Measurements from ENCODE around the gene EMX2.

GRCh38 chr10:117546020-117546580, 3.6 kb downstream of the EMX2 start:
- TF ChIP-seq SP1 (IDR thresholded peaks at IDR 0.05) = no peak
- TF ChIP-seq HDGF (IDR thresholded peaks at IDR 0.05; ENCODE audit: borderline replicate concordance) = no peak
- TF ChIP-seq ARNT (IDR thresholded peaks at IDR 0.05) = no peak
- no peak for TF ChIP-seq FOXM1 (IDR thresholded peaks at IDR 0.05; ENCODE audit: borderline replicate concordance)
- no peak for TF ChIP-seq TARDBP (IDR thresholded peaks at IDR 0.05)
- no peak for TF ChIP-seq BHLHE40 (IDR thresholded peaks at IDR 0.05; ENCODE audit: borderline replicate concordance)
- TF ChIP-seq L3MBTL2 (conservative IDR thresholded peaks at IDR 0.05) = no peak
- no peak for TF ChIP-seq SUZ12 (IDR thresholded peaks at IDR 0.05)
- TF ChIP-seq PKNOX1 (IDR thresholded peaks at IDR 0.05) = no peak
- no peak for TF ChIP-seq ELF4 (IDR thresholded peaks at IDR 0.05)

Measured in HEK293T (cell line).